HG02642 (cell line): Measurements from ENCODE around the gene LUC7L.
"Not testable (repeated sequence)": the region's sequence is repeated elsewhere in the genome, so short reads cannot be mapped to it uniquely, and the experiment has no call there.

Experiments
- ATAC-seq: cut with Tn5 transposase; IDR thresholded peaks from one replicate; pipeline ENCODE4 v1.9.1; 2021; ENCODE audit warnings: mild to moderate bottlenecking; ENCODE audit not compliant: unreplicated experiment, poor library complexity

Gene LUC7L

GRCh38 chr16:168424-168823 is 60.8 kb downstream of the LUC7L start:
- no peak for ATAC-seq

- ATAC-seq = no peak
Observed at GRCh38 chr16:167122-167690, 62.0 kb downstream of the LUC7L start.

- ATAC-seq = no peak
Observed at GRCh38 chr16:166375-167121, 62.7 kb downstream of the LUC7L start.

GRCh38 chr16:165539-166374 is 63.5 kb downstream of the LUC7L start, which contains the start of gene HBM:
Gene HBM, plus strand, starts transcription at chr16:165978. Its CDS starts 20 bp downstream, at chr16:165998.
- no peak for ATAC-seq

GRCh38 chr16:164827-165538 is 64.3 kb downstream of the LUC7L start:
- no peak for ATAC-seq

GRCh38 chr16:164134-164823 is 65.0 kb downstream of the LUC7L start:
- ATAC-seq = not testable (repeated sequence)

DNA sequence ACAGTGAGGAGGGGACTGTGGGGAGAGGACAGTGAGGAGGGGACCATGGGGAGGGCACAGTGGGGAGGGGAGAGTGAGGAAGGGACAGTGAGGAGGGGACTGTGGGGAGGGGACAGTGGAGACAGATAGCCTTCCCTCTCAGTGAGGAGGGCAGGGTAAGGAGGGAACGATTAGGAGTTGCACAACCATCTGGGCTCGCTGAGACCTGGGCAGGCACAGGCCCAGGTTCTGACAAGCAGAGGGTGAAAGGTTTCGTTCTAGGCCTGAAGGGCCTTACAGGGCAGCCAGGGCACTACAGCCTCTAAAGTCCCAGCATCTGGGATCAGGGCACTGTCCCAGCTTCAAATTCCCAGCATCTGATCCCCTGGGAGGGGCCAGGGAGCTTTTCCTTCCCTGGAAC is 65.6 kb downstream of the LUC7L start:
- not testable (repeated sequence) for ATAC-seq

GRCh38 chr16:163139-163538 is 66.1 kb downstream of the LUC7L start:
- ATAC-seq = not testable (repeated sequence)

GRCh38 chr16:162271-162991 is 66.8 kb downstream of the LUC7L start:
- no peak for ATAC-seq

DNA sequence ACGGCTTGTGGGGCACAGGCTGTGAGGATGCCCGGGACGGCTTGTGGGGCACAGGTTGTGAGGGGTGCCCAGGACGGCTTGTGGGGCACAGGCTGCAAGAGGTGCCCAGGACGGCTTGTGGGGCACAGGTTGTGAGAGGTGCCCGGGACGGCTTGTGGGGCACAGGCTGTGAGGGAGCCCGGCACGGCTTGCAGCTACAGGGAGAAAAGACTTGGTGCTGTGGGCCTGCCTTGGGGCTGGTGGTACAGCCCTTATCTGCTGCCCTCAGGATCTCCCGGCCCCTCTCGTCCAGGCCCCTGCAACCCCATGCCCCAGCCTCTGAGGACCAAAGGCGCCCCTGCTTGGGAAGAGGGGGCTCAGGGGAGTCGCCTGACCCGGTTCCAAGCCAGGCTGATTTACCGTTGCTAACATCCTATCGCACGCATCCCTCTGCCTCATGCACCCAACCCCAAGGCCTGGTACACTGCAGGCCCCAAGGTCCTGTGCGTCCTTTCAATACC is 68.5 kb downstream of the LUC7L start:
- no peak for ATAC-seq

GRCh38 chr16:160242-160641 is 69.0 kb downstream of the LUC7L start:
- not testable (repeated sequence) for ATAC-seq

DNA sequence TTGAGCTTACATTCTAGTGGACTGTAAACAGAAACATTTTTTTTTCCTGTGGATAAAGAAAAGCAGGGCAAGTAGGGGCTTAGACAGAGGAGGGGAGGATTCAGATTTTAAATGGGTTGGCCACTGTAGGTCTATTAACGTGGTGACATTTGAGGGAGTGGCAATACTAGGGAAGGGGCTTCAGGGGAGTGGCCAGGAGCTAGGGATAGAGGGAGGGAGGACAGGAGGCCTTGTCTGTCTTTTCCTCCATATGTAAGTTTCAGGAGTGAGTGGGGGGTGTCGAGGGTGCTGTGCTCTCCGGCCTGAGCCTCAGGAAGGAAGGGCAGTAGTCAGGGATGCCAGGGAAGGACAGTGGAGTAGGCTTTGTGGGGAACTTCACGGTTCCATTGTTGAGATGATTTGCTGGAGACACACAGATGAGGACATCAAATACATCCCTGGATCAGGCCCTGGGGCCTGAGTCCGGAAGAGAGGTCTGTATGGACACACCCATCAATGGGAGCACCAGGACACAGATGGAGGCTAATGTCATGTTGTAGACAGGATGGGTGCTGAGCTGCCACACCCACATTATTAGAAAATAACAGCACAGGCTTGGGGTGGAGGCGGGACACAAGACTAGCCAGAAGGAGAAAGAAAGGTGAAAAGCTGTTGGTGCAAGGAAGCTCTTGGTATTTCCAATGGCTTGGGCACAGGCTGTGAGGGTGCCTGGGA is 70.0 kb downstream of the LUC7L start:
- ATAC-seq = no peak

- no peak for ATAC-seq
Observed at GRCh38 chr16:155031-155398, 74.2 kb downstream of the LUC7L start.

- ATAC-seq = no peak
Observed at GRCh38 chr16:154217-155030, 74.8 kb downstream of the LUC7L start.

DNA sequence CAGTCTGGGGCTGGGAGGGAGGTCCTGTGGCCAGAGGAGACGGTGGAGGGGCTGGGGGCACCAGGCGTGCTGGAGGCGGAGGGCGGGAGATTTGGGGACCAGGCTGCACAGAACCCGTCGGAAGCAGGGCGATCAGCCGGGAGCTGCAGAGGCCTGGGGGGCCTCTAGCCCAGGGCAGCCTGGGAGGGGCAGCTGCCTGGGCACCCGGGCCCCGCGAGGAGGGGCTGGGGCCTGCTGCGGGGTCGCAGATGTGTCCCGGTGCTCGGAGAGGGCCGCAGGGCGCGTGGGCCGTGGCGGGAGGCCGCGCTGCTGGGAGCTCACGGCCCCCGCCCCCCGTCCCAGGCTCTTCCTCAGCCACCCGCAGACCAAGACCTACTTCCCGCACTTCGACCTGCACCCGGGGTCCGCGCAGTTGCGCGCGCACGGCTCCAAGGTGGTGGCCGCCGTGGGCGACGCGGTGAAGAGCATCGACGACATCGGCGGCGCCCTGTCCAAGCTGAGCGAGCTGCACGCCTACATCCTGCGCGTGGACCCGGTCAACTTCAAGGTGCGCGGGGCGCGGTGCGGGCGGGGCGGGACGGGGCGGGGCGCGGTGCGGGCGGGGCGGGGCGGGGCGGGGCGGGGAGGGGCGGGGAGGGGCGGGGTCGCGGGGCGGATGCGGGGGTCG is 75.6 kb downstream of the LUC7L start:
- ATAC-seq = not testable (repeated sequence)

DNA sequence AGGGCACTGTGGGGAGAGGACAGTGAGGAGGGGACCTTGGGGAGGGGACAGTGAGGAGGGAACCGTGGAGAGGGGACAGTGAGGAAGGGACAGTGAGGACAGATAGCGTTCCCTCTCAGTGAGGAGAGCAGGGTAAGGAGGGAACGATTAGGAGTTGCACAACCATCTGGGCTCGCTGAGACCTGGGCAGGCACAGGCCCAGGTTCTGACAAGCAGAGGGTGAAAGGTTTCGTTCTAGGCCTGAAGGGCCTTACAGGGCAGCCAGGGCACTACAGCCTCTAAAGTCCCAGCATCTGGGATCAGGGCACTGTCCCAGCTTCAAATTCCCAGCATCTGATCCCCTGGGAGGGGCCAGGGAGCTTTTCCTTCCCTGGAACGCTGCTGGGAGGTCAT is 76.1 kb downstream of the LUC7L start:
- ATAC-seq = not testable (repeated sequence)
